Large intestine (tissue), 3 donors: ENCODE data around the gene SAXO1. TPM values are rescaled to one million over a fixed set of nuclear protein-coding genes. Genes with fewer than 3 reads are reported as not detected.

ENCODE experiments used
- DNase-seq, 2 donors: peaks; one replicate each; pipeline versions ENCODE4 v3.0.0 to v3.0.0-alpha.2; 2013
- H3K27ac ChIP-seq: one replicate; pipeline ENCODE4 v1.5.1; 2013; ENCODE audit warnings: low read length
- H3K27me3 ChIP-seq: 2 replicates; pipeline ENCODE4 v1.6.1; 2013; ENCODE audit warnings: low read length; ENCODE audit not compliant: control insufficient read depth, insufficient read depth
- H3K36me3 ChIP-seq: 2 replicates; pipeline ENCODE4 v1.6.1; 2013; ENCODE audit warnings: low read length; ENCODE audit not compliant: control insufficient read depth, insufficient read depth
- H3K4me1 ChIP-seq: one replicate; pipeline ENCODE4 v1.6.1; 2013; ENCODE audit warnings: low read length; ENCODE audit not compliant: control insufficient read depth, insufficient read depth
- H3K4me3 ChIP-seq: one replicate; pipeline ENCODE4 v1.5.1; 2013; ENCODE audit warnings: low read length
- H3K9me3 ChIP-seq: one replicate; pipeline ENCODE4 v1.6.1; 2013; ENCODE audit warnings: mild to moderate bottlenecking, low read depth, low read length, moderate library complexity; ENCODE audit not compliant: control insufficient read depth
- whole genome bisulfite sequencing: methylation state at CpG from one replicate; pipeline ENCODE4 v1.1.5; 2013; ENCODE audit warnings: low lambda C conversion rate; ENCODE audit not compliant: insufficient coverage; 5-methylcytosine and 5-hydroxymethylcytosine counted together
- polyA plus RNA-seq: library from polyadenylated mRNA; unstranded; fragments of 120-200 nt; gene quantifications from one replicate; pipeline ENCODE4 v1.2.1, GENCODE V29; 2013

SAXO1 gene
- polyA plus RNA-seq, 1 donor: 0.06 TPM

GRCh38 chr9:18911714-18912342 is 121.2 kb downstream of the SAXO1 start:
- Histone ChIP-seq H3K36me3 (no peaks in the 10 kb centered on the region), H3K27me3 (no peaks in the 10 kb centered on the region), H3K4me1 (no peaks in the 10 kb centered on the region), H3K27ac (no peak overlapping the region), H3K4me3 (no peak overlapping the region), H3K9me3 (no peaks in the 10 kb centered on the region)
- WGBS: no CpG with 5 or more reads among the region's 9 CpGs
- DNase-seq: no peak

DNA sequence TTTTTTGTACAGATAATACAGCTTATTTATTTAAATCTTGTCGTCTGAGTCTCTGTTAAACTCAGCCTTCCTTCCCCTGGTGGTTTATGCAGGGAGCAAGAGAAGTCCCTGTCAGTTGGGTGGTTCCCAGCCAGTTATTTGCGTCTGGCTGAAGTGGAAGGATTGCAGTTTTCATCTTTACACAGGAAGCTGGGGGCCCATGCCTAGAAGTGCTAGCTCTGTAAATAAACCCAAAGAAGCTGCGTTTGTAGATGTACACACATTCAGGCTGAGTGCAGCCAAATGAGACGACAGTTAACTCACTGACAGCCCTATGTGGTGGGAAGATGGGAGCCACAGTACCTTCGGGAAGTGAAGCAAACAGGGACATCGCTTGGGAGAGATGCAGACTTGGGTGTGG is 122.1 kb downstream of the SAXO1 start:
- no peak overlapping the region for H3K27ac ChIP-seq
- H3K27me3 ChIP-seq: no peaks in the 10 kb centered on the region
- H3K4me1 ChIP-seq: no peaks in the 10 kb centered on the region
- no peak overlapping the region for H3K4me3 ChIP-seq
- peak; percentile 12 to 14 for DNase-seq
- no peaks in the 10 kb centered on the region for H3K9me3 ChIP-seq
- no peaks in the 10 kb centered on the region for H3K36me3 ChIP-seq
- WGBS: 20% methylated on average over 1 of the region's 6 CpGs

DNA sequence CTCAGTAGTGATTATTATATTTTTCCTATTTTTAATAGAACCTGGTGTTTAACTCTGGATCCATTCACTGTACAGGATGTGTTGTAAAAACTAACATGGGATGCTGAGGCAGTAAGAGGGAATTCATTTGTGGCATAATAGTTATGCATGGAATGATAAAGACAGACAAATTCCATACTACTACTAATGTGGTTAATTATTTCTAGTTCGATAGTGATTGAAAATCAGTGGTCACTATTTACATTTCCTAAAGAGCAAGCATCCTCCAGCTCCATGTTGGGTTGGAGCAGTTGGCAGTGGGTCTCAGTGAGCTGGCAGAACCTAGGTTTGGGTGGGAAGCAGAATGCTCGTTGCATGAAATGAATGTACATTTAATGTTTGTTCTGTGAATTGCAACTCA is 122.6 kb downstream of the SAXO1 start:
- H3K9me3 ChIP-seq: no peaks in the 10 kb centered on the region
- H3K27ac ChIP-seq: no peak overlapping the region
- no CpG with 5 or more reads among the region's 2 CpGs for WGBS
- H3K36me3 ChIP-seq: no peaks in the 10 kb centered on the region
- no peaks in the 10 kb centered on the region for H3K4me1 ChIP-seq
- no peak overlapping the region for H3K4me3 ChIP-seq
- DNase-seq: no peak
- no peaks in the 10 kb centered on the region for H3K27me3 ChIP-seq

DNA sequence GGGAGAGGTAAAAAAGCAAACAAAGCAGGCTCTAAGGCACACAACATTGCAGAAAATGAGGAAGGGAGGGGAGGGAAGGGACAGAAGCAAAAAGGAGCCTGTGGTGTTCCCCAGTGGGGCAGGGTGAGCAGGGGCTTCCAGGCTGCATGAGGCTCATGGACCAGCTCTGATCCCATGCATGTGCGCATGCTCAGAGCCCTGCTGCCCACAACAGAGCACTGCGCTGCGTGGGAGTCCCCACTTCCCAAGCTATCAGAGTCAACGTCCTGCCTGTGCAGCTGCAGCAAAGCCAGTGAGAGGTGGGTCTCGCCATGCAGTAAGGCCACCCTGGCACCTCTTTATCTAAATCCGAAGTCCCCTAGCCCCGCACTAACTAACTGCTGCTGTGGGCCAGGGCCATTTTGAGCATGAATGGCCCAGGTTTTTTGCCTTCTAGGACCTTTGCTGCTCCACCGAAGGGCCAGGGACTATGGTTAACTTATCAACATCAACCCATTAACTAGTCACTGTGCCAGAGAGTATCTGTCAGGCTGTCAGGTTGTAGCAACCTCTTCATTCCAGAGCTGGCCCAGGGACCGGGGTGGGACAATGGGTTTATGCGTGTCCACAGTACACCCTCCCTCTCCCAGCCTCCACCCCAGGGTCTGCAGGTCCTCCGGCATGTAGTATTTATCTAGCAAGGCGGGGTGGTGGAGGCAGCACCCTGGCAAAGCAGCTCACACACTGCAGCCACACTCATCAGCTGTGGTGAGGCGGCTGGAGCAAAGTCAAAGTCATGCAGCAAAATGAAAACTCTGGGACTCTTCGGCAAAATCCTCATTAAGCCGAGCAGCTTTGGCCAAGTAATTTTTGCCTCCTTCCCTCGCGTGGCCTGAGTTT is 123.6 kb downstream of the SAXO1 start:
- WGBS: no CpG with 5 or more reads among the region's 17 CpGs
- no peak overlapping the region for H3K27ac ChIP-seq
- H3K36me3 ChIP-seq: no peaks in the 10 kb centered on the region
- DNase-seq: no peak
- no peaks in the 10 kb centered on the region for H3K9me3 ChIP-seq
- H3K27me3 ChIP-seq: no peaks in the 10 kb centered on the region
- no peaks in the 10 kb centered on the region for H3K4me1 ChIP-seq
- H3K4me3 ChIP-seq: no peak overlapping the region

- no CpG with 5 or more reads among the region's 15 CpGs for WGBS
- H3K36me3 ChIP-seq: no peaks in the 10 kb centered on the region
- no peaks in the 10 kb centered on the region for H3K4me1 ChIP-seq
- no peaks in the 10 kb centered on the region for H3K9me3 ChIP-seq
- H3K4me3 ChIP-seq: no peak overlapping the region
- H3K27ac ChIP-seq: no peak overlapping the region
- no peaks in the 10 kb centered on the region for H3K27me3 ChIP-seq
- DNase-seq: no peak
Measured at GRCh38 chr9:18907927-18908625, 124.9 kb downstream of the SAXO1 start.

GRCh38 chr9:18906656-18907395 is 126.2 kb downstream of the SAXO1 start:
- no peak overlapping the region for H3K27ac ChIP-seq
- H3K9me3 ChIP-seq: no peaks in the 10 kb centered on the region
- H3K27me3 ChIP-seq: no peaks in the 10 kb centered on the region
- no peaks in the 10 kb centered on the region for H3K4me1 ChIP-seq
- WGBS: no CpG with 5 or more reads among the region's 9 CpGs
- no peak overlapping the region for H3K4me3 ChIP-seq
- H3K36me3 ChIP-seq: no peaks in the 10 kb centered on the region
- no peak for DNase-seq

- DNase-seq: no peak
- Histone ChIP-seq H3K9me3 (no peaks in the 10 kb centered on the region), H3K27me3 (no peaks in the 10 kb centered on the region), H3K36me3 (no peaks in the 10 kb centered on the region), H3K4me1 (no peaks in the 10 kb centered on the region), H3K4me3 (no peak overlapping the region), H3K27ac (no peak overlapping the region)
- WGBS: no CpG with 5 or more reads among the region's 9 CpGs
Measured at GRCh38 chr9:18905883-18906629, 127.0 kb downstream of the SAXO1 start.

DNA sequence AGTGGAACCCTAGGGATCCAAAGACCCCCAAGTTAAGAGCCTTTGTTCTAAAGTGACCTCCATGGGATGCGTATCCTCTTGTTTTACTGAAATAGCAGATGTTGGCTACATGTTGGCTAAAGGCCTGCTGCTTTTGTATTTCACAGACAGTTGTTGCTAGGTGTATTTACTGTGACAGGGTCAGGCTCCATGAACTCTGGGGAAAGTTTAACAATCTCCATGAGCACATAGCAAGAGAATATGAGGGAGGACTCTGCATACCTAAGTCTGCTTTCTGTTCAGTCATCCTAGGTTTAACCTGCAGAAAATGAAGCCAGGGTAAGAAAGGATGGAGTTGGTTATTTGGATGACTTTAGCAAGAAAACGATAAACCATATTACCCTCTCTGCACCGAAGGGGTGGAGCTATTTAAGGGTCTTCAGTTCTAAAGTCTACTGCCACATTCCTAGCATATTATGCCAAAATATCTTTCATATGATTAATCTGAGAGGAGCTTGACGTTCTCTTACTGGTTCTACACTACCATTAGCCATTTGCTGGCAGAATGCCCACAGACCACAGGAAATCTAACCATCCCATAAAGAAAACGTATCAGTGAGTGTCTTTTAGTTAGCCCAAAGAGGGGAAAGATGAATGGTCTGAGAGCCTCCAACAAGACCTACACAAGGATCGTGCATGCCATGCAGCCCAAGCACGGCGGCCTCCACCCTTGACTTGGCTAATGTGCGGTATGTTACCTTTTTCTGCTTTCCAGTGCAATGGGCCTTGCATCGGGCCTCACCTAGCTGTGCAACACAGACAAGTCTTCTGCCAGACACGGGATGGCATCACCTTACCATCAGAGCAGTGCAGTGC is 127.8 kb downstream of the SAXO1 start:
- no peaks in the 10 kb centered on the region for H3K4me1 ChIP-seq
- H3K9me3 ChIP-seq: no peaks in the 10 kb centered on the region
- 92% methylated on average over 2 of the region's 11 CpGs for WGBS
- DNase-seq: no peak
- H3K36me3 ChIP-seq: no peaks in the 10 kb centered on the region
- H3K4me3 ChIP-seq: no peak overlapping the region
- no peak overlapping the region for H3K27ac ChIP-seq
- no peaks in the 10 kb centered on the region for H3K27me3 ChIP-seq

GRCh38 chr9:18903450-18903849 is 129.6 kb downstream of the SAXO1 start:
- no peak for DNase-seq
- H3K27ac ChIP-seq: no peak overlapping the region
- no peaks in the 10 kb centered on the region for H3K4me1 ChIP-seq
- no peaks in the 10 kb centered on the region for H3K36me3 ChIP-seq
- no CpG with 5 or more reads among the region's 2 CpGs for WGBS
- H3K27me3 ChIP-seq: no peaks in the 10 kb centered on the region
- no peaks in the 10 kb centered on the region for H3K9me3 ChIP-seq
- no peak overlapping the region for H3K4me3 ChIP-seq
